ENCODE measurements around the gene ITGA3. TPM values are rescaled to one million over a fixed set of nuclear protein-coding genes. Genes with fewer than 3 reads are reported as not detected.

ITGA3 gene
- total RNA-seq, 1 donor from 2014 or later, result 143 TPM

DNA sequence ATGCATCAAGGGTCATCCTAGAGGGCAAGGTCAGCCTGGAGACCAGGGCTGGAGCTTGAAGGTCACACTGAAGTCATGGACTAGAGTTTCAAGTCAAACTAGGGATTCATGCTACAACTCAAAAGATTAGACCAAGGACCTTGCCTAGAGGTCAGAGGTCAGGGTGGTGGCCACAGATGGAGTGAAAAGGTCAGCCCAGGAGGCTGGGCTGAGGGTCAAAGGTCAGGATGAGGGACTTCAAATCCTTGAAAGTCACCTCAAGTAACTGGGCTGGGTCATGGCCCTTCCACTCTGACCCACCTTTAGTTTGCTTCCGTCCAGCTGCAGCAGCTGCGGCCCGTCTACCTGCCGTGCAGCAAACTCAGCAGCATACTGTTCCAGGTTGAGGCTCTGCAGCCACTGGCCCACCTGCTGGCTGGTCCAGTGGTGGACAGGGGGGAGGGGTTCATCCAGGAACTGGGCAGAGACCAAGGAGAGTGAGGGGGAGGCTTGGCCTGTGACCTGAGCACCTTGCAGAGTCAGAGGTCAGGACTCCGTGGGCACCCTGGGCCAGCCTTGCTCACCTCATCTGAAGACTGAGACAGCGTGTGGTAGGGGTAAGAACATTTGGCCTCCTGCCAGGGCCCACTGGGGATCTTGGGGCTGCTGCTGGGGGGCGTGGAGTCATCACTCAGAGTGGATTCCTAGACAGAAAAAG is 57.9 kb downstream of the ITGA3 start:
- Mint-ChIP-seq H3K4me3 (no peak overlapping the region), H3K36me3 (peaks cover 9% of the 10 kb centered on the region), H3K9me3 (no peaks in the 10 kb centered on the region), H3K27ac (no peak overlapping the region), H3K27me3 (ENCODE audit: low read depth) (peaks cover 15% of the 10 kb centered on the region), H3K4me1 (peaks cover 10% of the 10 kb centered on the region)
- DNase-seq (ENCODE audit: low spot score in 2 of 2, unreplicated experiment in 2 of 2), result no peak
- TF ChIP-seq, protein P1, sequence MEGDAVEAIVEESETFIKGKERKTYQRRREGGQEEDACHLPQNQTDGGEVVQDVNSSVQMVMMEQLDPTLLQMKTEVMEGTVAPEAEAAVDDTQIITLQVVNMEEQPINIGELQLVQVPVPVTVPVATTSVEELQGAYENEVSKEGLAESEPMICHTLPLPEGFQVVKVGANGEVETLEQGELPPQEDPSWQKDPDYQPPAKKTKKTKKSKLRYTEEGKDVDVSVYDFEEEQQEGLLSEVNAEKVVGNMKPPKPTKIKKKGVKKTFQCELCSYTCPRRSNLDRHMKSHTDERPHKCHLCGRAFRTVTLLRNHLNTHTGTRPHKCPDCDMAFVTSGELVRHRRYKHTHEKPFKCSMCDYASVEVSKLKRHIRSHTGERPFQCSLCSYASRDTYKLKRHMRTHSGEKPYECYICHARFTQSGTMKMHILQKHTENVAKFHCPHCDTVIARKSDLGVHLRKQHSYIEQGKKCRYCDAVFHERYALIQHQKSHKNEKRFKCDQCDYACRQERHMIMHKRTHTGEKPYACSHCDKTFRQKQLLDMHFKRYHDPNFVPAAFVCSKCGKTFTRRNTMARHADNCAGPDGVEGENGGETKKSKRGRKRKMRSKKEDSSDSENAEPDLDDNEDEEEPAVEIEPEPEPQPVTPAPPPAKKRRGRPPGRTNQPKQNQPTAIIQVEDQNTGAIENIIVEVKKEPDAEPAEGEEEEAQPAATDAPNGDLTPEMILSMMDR (IDR thresholded peaks at IDR 0.05; ENCODE audit: unreplicated experiment), result no peak

- peaks cover 18% of the 10 kb centered on the region for H3K27me3 Mint-ChIP-seq (ENCODE audit: low read depth)
- H3K27ac Mint-ChIP-seq, result no peak overlapping the region
- H3K4me1 Mint-ChIP-seq, result peaks cover 10% of the 10 kb centered on the region
- TF ChIP-seq, protein P1 (IDR thresholded peaks at IDR 0.05; ENCODE audit: unreplicated experiment), result no peak
- no peak for DNase-seq (ENCODE audit: low spot score in 2 of 2, unreplicated experiment in 2 of 2)
- no peak overlapping the region for H3K4me3 Mint-ChIP-seq
- H3K36me3 Mint-ChIP-seq, result peaks cover 4% of the 10 kb centered on the region
- H3K9me3 Mint-ChIP-seq, result no peaks in the 10 kb centered on the region
These were observed 58.5 kb downstream of the ITGA3 start for GRCh38 chr17:50114401-50114800.

DNA sequence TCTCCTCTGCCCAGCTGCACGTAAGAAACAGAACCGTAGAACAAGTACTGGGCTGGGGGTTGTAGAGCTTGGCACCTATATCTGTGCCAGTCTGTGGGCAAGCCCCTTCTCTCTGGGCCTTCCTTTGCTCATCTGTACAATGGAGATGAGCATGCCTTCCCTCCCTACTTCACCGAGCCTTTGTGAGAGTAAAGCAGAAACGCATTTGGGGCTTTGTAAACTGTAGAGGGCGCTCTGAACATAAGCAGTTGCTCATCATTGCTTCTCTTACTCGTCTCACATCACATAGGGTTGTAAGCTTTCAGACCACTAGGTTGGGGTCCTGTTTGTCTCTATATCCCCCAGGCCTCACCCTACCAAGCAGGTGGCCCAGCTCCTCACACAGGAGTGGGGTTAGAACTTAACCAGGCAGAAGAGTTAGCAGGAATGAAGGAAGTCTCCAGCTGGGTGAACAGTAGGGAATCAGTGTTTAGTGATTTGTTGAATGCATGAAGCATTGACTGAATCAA is 59.0 kb downstream of the ITGA3 start:
- no peak for DNase-seq (ENCODE audit: low spot score in 2 of 2, unreplicated experiment in 2 of 2)
- H3K27ac Mint-ChIP-seq, result no peak overlapping the region
- H3K4me1 Mint-ChIP-seq, result peaks cover 10% of the 10 kb centered on the region
- no peaks in the 10 kb centered on the region for H3K9me3 Mint-ChIP-seq
- H3K4me3 Mint-ChIP-seq, result no peak overlapping the region
- H3K36me3 Mint-ChIP-seq, result peaks cover 4% of the 10 kb centered on the region
- H3K27me3 Mint-ChIP-seq (ENCODE audit: low read depth), result peaks cover 20% of the 10 kb centered on the region
- TF ChIP-seq, protein P1 (IDR thresholded peaks at IDR 0.05; ENCODE audit: unreplicated experiment), result no peak

- Mint-ChIP-seq H3K4me1 (peaks cover 10% of the 10 kb centered on the region), H3K9me3 (no peaks in the 10 kb centered on the region), H3K27ac (no peak overlapping the region), H3K27me3 (ENCODE audit: low read depth) (peaks cover 20% of the 10 kb centered on the region), H3K36me3 (peaks cover 4% of the 10 kb centered on the region), H3K4me3 (no peak overlapping the region)
- TF ChIP-seq, protein P1 (IDR thresholded peaks at IDR 0.05; ENCODE audit: unreplicated experiment), result no peak
- no peak for DNase-seq (ENCODE audit: low spot score in 2 of 2, unreplicated experiment in 2 of 2)
These were observed 59.8 kb downstream of the ITGA3 start for GRCh38 chr17:50115756-50116155.

DNA sequence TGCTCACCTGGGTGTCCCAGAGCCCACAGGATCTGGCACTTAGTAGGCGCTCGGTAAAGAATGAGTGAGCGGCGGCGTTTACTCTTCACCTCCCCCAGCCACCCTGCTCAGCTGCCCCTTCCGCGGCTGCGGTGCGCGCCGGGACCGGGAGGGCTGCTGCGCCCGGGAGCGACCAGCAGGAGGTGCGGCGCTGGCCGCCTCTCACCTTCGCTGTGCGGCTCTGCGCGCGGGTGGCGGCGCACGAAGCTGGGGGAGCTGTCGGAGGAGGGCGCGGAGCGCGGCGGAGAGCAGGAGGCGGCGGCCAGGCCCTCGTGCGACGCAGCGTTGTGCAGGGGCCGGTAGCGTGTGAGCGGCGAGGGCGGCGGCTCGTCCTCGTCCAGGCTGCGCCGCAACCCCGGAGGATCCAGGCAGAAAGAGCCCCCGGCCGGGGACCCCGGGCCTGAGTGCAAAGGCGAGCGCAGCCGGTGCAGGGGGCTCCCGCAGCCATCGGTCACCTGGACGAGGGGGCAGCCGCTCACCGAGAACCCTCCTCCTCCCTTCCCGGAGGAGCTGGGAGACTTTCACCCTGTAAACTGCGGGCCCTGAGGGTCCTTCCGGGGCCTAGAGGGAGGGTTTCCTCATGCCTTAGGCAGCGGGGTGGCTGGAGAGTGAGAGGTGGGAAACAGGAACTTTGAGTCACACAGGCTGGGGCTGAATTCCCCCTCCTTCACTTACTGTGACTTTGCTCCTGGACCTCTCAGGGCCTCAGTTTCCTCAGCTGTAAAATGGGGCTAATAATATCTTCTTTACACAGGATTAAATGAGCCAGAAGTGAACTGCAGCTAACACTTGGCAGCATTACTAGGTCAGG is 61.5 kb downstream of the ITGA3 start:
- peak overlapping the region; percentile 24 for H3K4me3 Mint-ChIP-seq
- H3K27me3 Mint-ChIP-seq (ENCODE audit: low read depth), result peaks cover 20% of the 10 kb centered on the region
- peak; percentile 69 to 84 for DNase-seq (ENCODE audit: low spot score in 2 of 2, unreplicated experiment in 2 of 2)
- H3K4me1 Mint-ChIP-seq, result peaks cover 10% of the 10 kb centered on the region
- H3K9me3 Mint-ChIP-seq, result no peaks in the 10 kb centered on the region
- H3K36me3 Mint-ChIP-seq, result peaks cover 4% of the 10 kb centered on the region
- no peak overlapping the region for H3K27ac Mint-ChIP-seq
- TF ChIP-seq, protein P1 (IDR thresholded peaks at IDR 0.05; ENCODE audit: unreplicated experiment), result peak; percentile 69
